ENCODE data around the gene PIGA.

DNA sequence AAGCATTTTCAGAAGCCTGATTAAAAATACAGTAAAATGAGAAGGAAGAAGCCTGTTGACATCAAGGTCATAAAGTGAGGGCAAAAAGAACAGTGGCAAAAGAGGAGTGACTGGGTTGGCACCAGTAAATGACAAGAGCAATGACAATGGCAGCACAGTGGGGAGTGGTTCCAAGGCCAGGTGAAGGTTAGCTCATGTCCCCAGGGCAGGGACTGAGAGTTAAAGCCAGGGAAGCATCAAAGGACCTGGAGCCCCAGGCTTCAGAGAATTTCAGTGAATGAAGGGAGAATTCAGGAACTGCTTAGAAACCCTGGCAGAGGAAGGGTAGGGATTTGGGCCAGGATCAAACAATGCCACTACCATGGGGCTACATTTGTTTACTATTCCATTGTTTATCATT is 8.8 kb upstream of the PIGA start:
- no peak for TF ChIP-seq KDM1A (IDR thresholded peaks at IDR 0.05)
- TF ChIP-seq, protein P1, sequence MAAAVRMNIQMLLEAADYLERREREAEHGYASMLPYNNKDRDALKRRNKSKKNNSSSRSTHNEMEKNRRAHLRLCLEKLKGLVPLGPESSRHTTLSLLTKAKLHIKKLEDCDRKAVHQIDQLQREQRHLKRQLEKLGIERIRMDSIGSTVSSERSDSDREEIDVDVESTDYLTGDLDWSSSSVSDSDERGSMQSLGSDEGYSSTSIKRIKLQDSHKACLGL (CRISPR knock-in tag; IDR thresholded peaks at IDR 0.05; ENCODE audit: borderline replicate concordance, poor library complexity, severe bottlenecking), result no peak
- TF ChIP-seq CREBBP (IDR thresholded peaks at IDR 0.05; ENCODE audit: low read depth, low read length), result no peak
- TF ChIP-seq MYC (IDR thresholded peaks at IDR 0.05; ENCODE audit: low read depth, low read length), result no peak
- TF ChIP-seq MYC (CRISPR knock-in tag; IDR thresholded peaks at IDR 0.05; ENCODE audit: borderline replicate concordance, low read depth), result no peak
- no peak for TF ChIP-seq SREBF2 (CRISPR knock-in tag; IDR thresholded peaks at IDR 0.05)
- TF ChIP-seq TARDBP (IDR thresholded peaks at IDR 0.05), result no peak
- no peak for TF ChIP-seq TCF3 (CRISPR knock-in tag; IDR thresholded peaks at IDR 0.05)
